Common myeloid progenitor, CD34-positive (primary cell): ENCODE results near the gene C14orf180.

ENCODE experiments used
- CTCF ChIA-PET: fragments of 350-600 bp; sonication (Branson Sonifier 250); formaldehyde crosslinking; loops from one replicate; lab custom pipeline; 2021; ENCODE audit warnings: antibody characterized with exemption; lab: Charles Lee
- POLR2A ChIA-PET: fragments of 350-600 bp; sonication (Branson Sonifier 250); formaldehyde crosslinking; loops from one replicate; lab custom pipeline; 2021; ENCODE audit warnings: antibody characterized with exemption; lab: Charles Lee
- DNase-seq, 3 donors: peaks; one replicate each; pipeline versions ENCODE4 v3.0.0 to v3.0.0-alpha.2; 2013
- H3K27ac ChIP-seq, 2 experiments: 1 replicate in 1 of 2; 2 replicates in 1 of 2; pipeline ENCODE4 v1.7.0; 2013; ENCODE audit warnings: inconsistent platforms in 2 of 2, low read length in 2 of 2, mild to moderate bottlenecking in 2 of 2, low read depth in 1 of 2, moderate library complexity in 1 of 2; ENCODE audit not compliant: severe bottlenecking in 2 of 2, insufficient read depth in 1 of 2, poor library complexity in 1 of 2
- H3K27me3 ChIP-seq, 5 experiments: replicated peaks in 2 of 5; 1 replicate in 3 of 5; 2 replicates in 2 of 5; pipeline versions ENCODE4 v1.6.1 to v1.7.0; 2013; ENCODE audit warnings: low read length in 4 of 5, mild to moderate bottlenecking in 2 of 5, moderate library complexity in 2 of 5, inconsistent platforms in 1 of 5; ENCODE audit not compliant: insufficient read depth in 5 of 5, control insufficient read depth in 4 of 5
- H3K36me3 ChIP-seq, 4 experiments: 1 replicate in 2 of 4; 2 replicates in 2 of 4; pipeline versions ENCODE4 v1.6.1 to v1.7.0; 2013; ENCODE audit warnings: low read length in 3 of 4, control low read depth in 1 of 4, mild to moderate bottlenecking in 1 of 4; ENCODE audit not compliant: control insufficient read depth in 4 of 4, insufficient read depth in 4 of 4
- H3K4me1 ChIP-seq, 4 experiments: 1 replicate in 3 of 4; 2 replicates in 1 of 4; pipeline versions ENCODE4 v1.6.1 to v1.7.1; 2013; ENCODE audit warnings: low read length in 3 of 4, mild to moderate bottlenecking in 3 of 4, control low read depth in 1 of 4, inconsistent platforms in 1 of 4, moderate library complexity in 1 of 4; ENCODE audit not compliant: control insufficient read depth in 4 of 4, insufficient read depth in 4 of 4; ENCODE audit errors: control extremely low read depth in 1 of 4
- H3K4me3 ChIP-seq, 7 experiments: 1 replicate in 4 of 7; 2 replicates in 3 of 7; pipeline versions ENCODE4 v1.5.1 to v1.7.0; 2013; ENCODE audit warnings: mild to moderate bottlenecking in 7 of 7, low read length in 6 of 7, moderate library complexity in 6 of 7, inconsistent platforms in 2 of 7, low read depth in 2 of 7, control low read depth in 1 of 7; ENCODE audit not compliant: insufficient read depth in 4 of 7, control insufficient read depth in 1 of 7; ENCODE audit errors: extremely low read depth in 1 of 7
- H3K9me3 ChIP-seq, 5 experiments: 1 replicate in 4 of 5; 2 replicates in 1 of 5; pipeline versions ENCODE4 v1.6.1 to v1.7.1; 2013; ENCODE audit warnings: low read length in 4 of 5, mild to moderate bottlenecking in 2 of 5, inconsistent platforms in 1 of 5, low read depth in 1 of 5, moderate library complexity in 1 of 5; ENCODE audit not compliant: control insufficient read depth in 4 of 5, insufficient read depth in 2 of 5; ENCODE audit errors: control extremely low read depth in 1 of 5
- WGBS: methylation state at CpG from one replicate; pipeline ENCODE4 v1.1.5; 2013; ENCODE audit not compliant: insufficient coverage; 5-methylcytosine and 5-hydroxymethylcytosine counted together

C14orf180 gene

GRCh38 chr14:104551851-104552737, 27.5 kb upstream of the C14orf180 start:
- Histone ChIP-seq H3K4me1 (no peaks in the 10 kb centered on the region), H3K27ac (no peak overlapping the region), H3K4me3 (no peak overlapping the region), H3K36me3 (no peaks in the 10 kb centered on the region), H3K9me3 (peaks cover 0 to 2% (median 0%) of the 10 kb centered on the region in 5 experiments), H3K27me3 (peaks cover 0 to 35% (median 3%) of the 10 kb centered on the region in 5 experiments)
- 93% methylated on average over 19 of the region's 33 CpGs for WGBS
- DNase-seq: no peak
- ChIA-PET CTCF (no interaction called here), POLR2A (no interaction called here)

DNA sequence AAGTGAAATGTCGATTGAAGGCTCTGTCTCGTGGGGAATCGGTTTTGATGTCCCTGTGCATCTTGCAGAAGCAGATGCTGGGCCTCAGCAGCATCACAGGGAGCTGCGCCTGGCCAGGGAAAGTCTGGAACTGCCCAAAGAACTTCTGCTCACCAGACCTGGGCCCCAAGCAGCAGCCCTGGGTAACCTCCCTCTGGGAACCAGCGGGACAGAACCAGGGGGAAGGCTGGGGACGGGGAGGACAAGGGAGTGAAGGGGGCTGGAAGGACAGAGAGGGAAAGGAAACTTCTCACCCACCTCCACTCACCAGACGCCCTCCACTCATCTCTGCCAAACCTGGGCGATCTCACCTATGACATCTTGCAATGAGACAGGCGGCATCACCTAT, 26.8 kb upstream of the C14orf180 start:
- no peak for DNase-seq
- Histone ChIP-seq H3K27ac (no peak overlapping the region), H3K27me3 (peaks cover 0 to 28% (median 3%) of the 10 kb centered on the region in 5 experiments), H3K36me3 (no peaks in the 10 kb centered on the region), H3K9me3 (peaks cover 0 to 2% (median 0%) of the 10 kb centered on the region in 5 experiments), H3K4me1 (no peaks in the 10 kb centered on the region), H3K4me3 (no peak overlapping the region)
- 97% methylated on average over 8 of the region's 9 CpGs for WGBS
- POLR2A ChIA-PET: no interaction called here
- CTCF ChIA-PET: no interaction called here

DNA sequence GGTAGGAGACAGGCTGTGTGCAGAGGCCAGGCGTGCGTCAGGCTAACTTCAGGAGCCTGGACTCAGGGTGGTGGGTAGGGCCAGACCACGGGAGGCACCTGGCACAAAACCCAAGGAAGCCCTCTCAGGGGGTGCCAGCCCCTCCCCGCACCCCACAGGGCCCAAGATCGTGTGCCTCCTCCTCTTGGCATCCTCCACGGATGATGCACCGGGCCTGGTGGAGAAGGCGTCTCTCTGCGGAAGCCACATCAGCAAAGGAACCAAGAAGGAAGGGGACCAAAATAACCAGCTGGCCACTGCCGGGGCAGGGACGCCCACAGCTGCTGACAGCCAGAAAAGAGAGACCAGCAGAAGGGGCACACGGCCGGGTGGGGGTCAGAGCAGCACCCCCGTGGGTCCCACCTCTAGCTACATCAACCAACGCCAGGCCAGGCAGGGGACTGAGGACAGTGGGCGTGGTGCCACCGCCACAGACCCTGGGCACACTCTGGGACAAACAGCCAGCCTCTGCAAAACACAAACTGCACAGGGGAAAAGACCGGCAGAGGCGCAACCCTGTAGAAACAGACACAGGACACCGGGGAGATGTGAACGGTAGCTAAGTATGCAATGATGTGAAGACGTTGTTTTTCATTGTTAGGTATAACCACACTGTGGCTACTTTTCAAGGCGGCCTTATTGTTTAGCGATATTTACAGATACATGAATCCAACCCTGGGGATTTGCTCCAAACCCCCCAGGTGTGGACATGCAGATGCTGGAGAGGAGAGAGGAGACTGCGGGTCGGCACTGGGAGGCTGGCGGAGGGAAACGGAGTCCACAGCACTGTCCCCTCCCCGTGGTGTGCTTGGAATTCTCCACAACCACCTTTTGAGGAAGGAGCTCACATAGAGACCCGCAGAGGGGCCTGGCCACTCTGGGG, 26.1 kb upstream of the C14orf180 start:
- WGBS: 82% methylated on average over 28 of the region's 30 CpGs
- DNase-seq: no peak
- Histone ChIP-seq H3K36me3 (no peaks in the 10 kb centered on the region), H3K27me3 (peaks cover 0 to 27% (median 3%) of the 10 kb centered on the region in 5 experiments), H3K9me3 (peaks cover 0 to 2% (median 0%) of the 10 kb centered on the region in 5 experiments), H3K4me1 (no peaks in the 10 kb centered on the region), H3K4me3 (no peak overlapping the region), H3K27ac (no peak overlapping the region)
- ChIA-PET CTCF (interaction anchor here (1.9 kb wide), 1 partner anchor 10 kb away, joined by 6 read pairs; no protein-coding TSS in a partner anchor), POLR2A (no interaction called here)

GRCh38 chr14:104554088-104554607, 25.4 kb upstream of the C14orf180 start:
- no peak overlapping the region for H3K27ac ChIP-seq
- no peak overlapping the region for H3K4me3 ChIP-seq
- WGBS: 90% methylated on average over 7 of the region's 12 CpGs
- no peak for DNase-seq
- H3K4me1 ChIP-seq: no peaks in the 10 kb centered on the region
- H3K27me3 ChIP-seq: peaks cover 0 to 25% (median 2%) of the 10 kb centered on the region in 5 experiments
- H3K36me3 ChIP-seq: no peaks in the 10 kb centered on the region
- POLR2A ChIA-PET: no interaction called here
- H3K9me3 ChIP-seq: peaks cover 0 to 2% (median 0%) of the 10 kb centered on the region in 5 experiments
- CTCF ChIA-PET: interaction anchor here (1.0 to 1.9 kb wide), 2 partner anchors 10 to 16 kb away, joined by 4 to 6 read pairs; no protein-coding TSS in a partner anchor

GRCh38 chr14:104554608-104555429, 24.7 kb upstream of the C14orf180 start:
- CTCF ChIA-PET: interaction anchor here (1.0 to 1.9 kb wide), 2 partner anchors 9 to 15 kb away, joined by 4 to 6 read pairs; no protein-coding TSS in a partner anchor
- DNase-seq: no peak
- POLR2A ChIA-PET: no interaction called here
- H3K36me3 ChIP-seq: no peaks in the 10 kb centered on the region
- no peak overlapping the region for H3K27ac ChIP-seq
- no peak overlapping the region for H3K4me3 ChIP-seq
- 82% methylated on average over 22 of the region's 26 CpGs for WGBS
- H3K27me3 ChIP-seq: peaks cover 0 to 19% (median 2%) of the 10 kb centered on the region in 5 experiments
- no peaks in the 10 kb centered on the region for H3K4me1 ChIP-seq
- peaks cover 0 to 2% (median 0%) of the 10 kb centered on the region in 5 experiments for H3K9me3 ChIP-seq
